Pancreas (tissue), 10 donors: ENCODE results near the gene LYSMD4. TPM values are rescaled to one million over a fixed set of nuclear protein-coding genes. Genes with fewer than 3 reads are reported as not detected.

Experiments used
- ATAC-seq, 4 donors: fragments of 200-7000 bp; cut with Tn5 transposase; one replicate each; pipeline versions ENCODE4 v1.8.0 to v1.9.1; 2020; ENCODE audit warnings: mild to moderate bottlenecking in 4 of 4, moderate library complexity in 4 of 4
- DNase-seq, 6 donors: peaks; one replicate each; pipeline ENCODE4 v3.0.0-alpha.2; 2020
- FAIRE-seq: peaks from 2 replicates; lab custom pipeline; 2012; peaks lifted over from hg19 to GRCh38; lab: Jason Lieb, UNC
- H3K27ac ChIP-seq, 4 donors: fragments of 200-600 bp; sonication (generic); 1 replicate in 3 of 4; 2 replicates in 1 of 4; pipeline versions ENCODE4 v1.5.0 to v1.8.0; 2020
- H3K27me3 ChIP-seq, 4 donors: fragments of 200-600 bp; one replicate each; pipeline ENCODE4 v1.8.0; 2021
- H3K36me3 ChIP-seq, 3 donors: fragments of 200-600 bp; sonication (generic) in 1 of 3; one replicate each; pipeline versions ENCODE4 v1.5.0 to v1.8.0; 2020 to 2021
- H3K4me1 ChIP-seq, 3 donors: fragments of 200-600 bp; one replicate each; pipeline ENCODE4 v1.8.0; 2021
- H3K4me3 ChIP-seq, 4 donors: fragments of 200-600 bp; sonication (generic) in 2 of 4; one replicate each; pipeline versions ENCODE4 v1.5.0 to v1.8.0; 2020 to 2021
- H3K9me3 ChIP-seq, 4 donors: fragments of 200-600 bp; one replicate each; pipeline ENCODE4 v1.8.0; 2021
- WGBS, 2 donors: extraction: QIAGEN DNeasy Blood & Tissue Kit; methylation state at CpG; one replicate each; pipeline ENCODE4 v1.1.7; 2013; 5-methylcytosine and 5-hydroxymethylcytosine counted together
- intact Hi-C, 3 donors: fragments of 100-400 bp; cut with DNase I; formaldehyde crosslinking; loops; one replicate each; pipeline versions ENCODE4 v1.11.1 to v1.14.2; 2022
- polyA plus RNA-seq, 2 donors: library from polyadenylated mRNA; stranded (reverse); fragments of 200-250 nt; gene quantifications; one replicate each; pipeline ENCODE4 v1.2.3, GENCODE V29; 2013
- total RNA-seq, 6 donors: library from RNA; stranded (reverse); fragmentation: NEBNext Ultra II Directional in 4 of 6; extraction: Animal tissue kit (Norgen Biotek cat#: 25700) in 4 of 6; gene quantifications; one replicate each; pipeline versions ENCODE4 v1.2.1 to v1.2.4, GENCODE V29; 2021 to 2023
- TF ChIP-seq, protein P1 (sequence below), 4 donors: fragments of 200-600 bp; sonication (generic) in 3 of 4; IDR thresholded peaks; one replicate each; pipeline versions ENCODE4 v1.5.0 to v1.8.0; 2021; ENCODE audit warnings: antibody characterized with exemption in 4 of 4
- donor health status: healthy with polysubstance abuse.
- donor health status: DM: no; HTN: no; CAD: no; lungs with moderate emphysema.
- donor health status: DM: no; HTN: no; CAD: no.
- donor health status: control.
- donor health status: control.
- donor health status: Bipolar disorder and iron deficiency.
- donor health status: DM: yes; HTN: yes; CAD: no.
- donor health status: DM: no; HTN: no; CAD: no.
- donor health status: DM: no; HTN: no; CAD: no.
- donor health status: DM: yes; HTN: yes; CAD: no.

LYSMD4 gene
- total and polyA plus RNA-seq, 8 donors, result 3.4 to 12.3 (median 5.1) TPM

DNA sequence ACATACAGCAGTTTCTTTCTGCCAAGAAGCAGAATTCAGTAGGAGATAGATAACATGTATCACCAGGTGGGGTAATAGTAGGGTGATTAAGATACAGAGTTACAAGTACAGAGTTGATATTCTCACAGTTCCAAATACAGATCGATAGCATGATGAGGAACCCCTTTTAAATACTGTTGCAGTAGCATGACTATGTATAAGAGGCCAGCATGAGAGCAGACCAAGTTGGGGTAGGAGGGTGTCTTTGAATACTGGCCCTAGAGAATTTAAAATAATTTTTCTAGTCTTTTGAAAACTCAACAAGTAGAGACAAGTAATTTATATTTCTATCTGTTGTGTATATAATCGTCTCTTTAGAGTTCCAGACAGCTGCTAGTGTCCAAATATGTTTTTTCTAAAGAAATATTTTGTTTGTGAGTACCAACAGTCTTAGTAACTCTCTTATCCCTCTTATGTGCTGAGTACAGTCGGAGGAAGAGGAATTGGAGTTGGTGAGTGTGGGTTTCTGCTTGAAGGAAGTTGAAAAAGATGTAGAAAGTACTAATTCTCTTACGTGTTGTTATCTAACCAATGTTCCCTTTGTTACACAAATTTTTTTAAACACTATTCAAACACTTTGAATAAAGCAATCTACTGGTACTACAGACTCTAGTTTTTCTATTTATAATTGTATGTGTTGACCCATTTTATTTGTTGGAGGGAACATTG lies 30.2 kb downstream of the LYSMD4 start:
- DNase-seq, result no peak
- Histone ChIP-seq H3K4me1 (peaks cover 0 to 22% (median 18%) of the 10 kb centered on the region in 3 donors), H3K4me3 (peak overlapping the region in 1 of 4 donors; percentile 11), H3K36me3 (no peaks in the 10 kb centered on the region), H3K9me3 (no peaks in the 10 kb centered on the region), H3K27me3 (no peaks in the 10 kb centered on the region), H3K27ac (peak overlapping the region; percentile 74 to 82 (median 76))
- TF ChIP-seq, protein P1, sequence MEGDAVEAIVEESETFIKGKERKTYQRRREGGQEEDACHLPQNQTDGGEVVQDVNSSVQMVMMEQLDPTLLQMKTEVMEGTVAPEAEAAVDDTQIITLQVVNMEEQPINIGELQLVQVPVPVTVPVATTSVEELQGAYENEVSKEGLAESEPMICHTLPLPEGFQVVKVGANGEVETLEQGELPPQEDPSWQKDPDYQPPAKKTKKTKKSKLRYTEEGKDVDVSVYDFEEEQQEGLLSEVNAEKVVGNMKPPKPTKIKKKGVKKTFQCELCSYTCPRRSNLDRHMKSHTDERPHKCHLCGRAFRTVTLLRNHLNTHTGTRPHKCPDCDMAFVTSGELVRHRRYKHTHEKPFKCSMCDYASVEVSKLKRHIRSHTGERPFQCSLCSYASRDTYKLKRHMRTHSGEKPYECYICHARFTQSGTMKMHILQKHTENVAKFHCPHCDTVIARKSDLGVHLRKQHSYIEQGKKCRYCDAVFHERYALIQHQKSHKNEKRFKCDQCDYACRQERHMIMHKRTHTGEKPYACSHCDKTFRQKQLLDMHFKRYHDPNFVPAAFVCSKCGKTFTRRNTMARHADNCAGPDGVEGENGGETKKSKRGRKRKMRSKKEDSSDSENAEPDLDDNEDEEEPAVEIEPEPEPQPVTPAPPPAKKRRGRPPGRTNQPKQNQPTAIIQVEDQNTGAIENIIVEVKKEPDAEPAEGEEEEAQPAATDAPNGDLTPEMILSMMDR (IDR thresholded peaks at IDR 0.05), result no peak
- WGBS, 2 donors, result 16% methylated on average over 4 of the region's 4 CpGs
- ATAC-seq, result peak; percentile 15 to 37 (median 29)
- intact Hi-C loops, result loop anchor here in 2 of 3 donors (10.0 kb wide), 2 partner anchors 408 to 418 kb away; no protein-coding TSS in a partner anchor
- no peak for FAIRE-seq

DNA sequence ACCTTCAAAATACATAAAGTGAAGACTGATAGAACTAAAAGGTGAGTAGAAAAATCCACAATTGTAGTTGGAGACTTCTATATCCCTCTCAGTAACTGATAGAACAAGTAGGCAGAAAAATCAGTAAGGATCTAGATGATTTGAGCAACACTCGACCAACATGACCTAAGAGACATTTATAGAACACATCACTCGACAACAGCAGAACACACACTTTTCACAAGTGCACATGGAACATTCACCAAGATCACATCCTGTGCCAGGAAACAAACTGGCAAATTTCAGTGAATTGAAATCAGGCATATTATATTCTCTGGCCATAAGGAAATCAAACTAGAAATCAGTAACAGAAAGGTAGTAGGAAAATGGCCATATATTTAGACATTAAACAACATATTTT lies 37.1 kb downstream of the LYSMD4 start:
- DNase-seq, result no peak
- no peaks in the 10 kb centered on the region for H3K9me3 ChIP-seq
- TF ChIP-seq, protein P1 (IDR thresholded peaks at IDR 0.05), result no peak
- H3K27me3 ChIP-seq, result no peaks in the 10 kb centered on the region
- H3K4me3 ChIP-seq, result no peak overlapping the region
- 85 to 87% methylated on average over 2 of the region's 2 CpGs for WGBS, 2 donors
- intact Hi-C loops, result no loop called here
- H3K4me1 ChIP-seq, result no peaks in the 10 kb centered on the region
- no peak overlapping the region for H3K27ac ChIP-seq
- FAIRE-seq, result no peak
- ATAC-seq, result no peak
- H3K36me3 ChIP-seq, result peaks cover 0 to 24% (median 0%) of the 10 kb centered on the region in 3 donors

DNA sequence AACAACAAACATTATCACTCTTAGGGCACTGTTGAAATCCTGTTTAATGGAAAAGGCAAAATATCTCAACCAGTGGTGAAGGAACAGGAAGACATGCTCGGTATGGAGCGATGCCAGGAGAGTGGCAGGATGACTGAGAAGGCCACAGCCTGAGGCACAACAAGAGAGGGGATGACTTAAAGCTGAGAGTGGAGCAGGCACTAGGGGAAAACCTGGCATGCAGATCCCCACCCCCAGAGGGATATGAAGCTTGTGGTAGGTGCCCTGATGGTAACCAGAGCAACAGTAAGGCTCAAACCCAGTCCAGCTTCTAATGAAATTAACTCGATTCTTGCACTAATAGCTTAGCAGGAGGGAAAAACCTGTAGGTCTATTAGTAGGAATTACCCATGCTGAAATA lies 40.4 kb downstream of the LYSMD4 start:
- ATAC-seq, result peak in 2 of 4 donors; percentile 24 to 59
- no peaks in the 10 kb centered on the region for H3K4me1 ChIP-seq
- no peak overlapping the region for H3K27ac ChIP-seq
- intact Hi-C loops, result no loop called here
- H3K9me3 ChIP-seq, result no peaks in the 10 kb centered on the region
- no peak overlapping the region for H3K4me3 ChIP-seq
- no peak for DNase-seq
- H3K36me3 ChIP-seq, result peaks cover 0 to 35% (median 0%) of the 10 kb centered on the region in 3 donors
- FAIRE-seq, result no peak
- H3K27me3 ChIP-seq, result no peaks in the 10 kb centered on the region
- TF ChIP-seq, protein P1 (IDR thresholded peaks at IDR 0.05), result no peak
- 92% methylated on average over 3 of the region's 3 CpGs for WGBS, 2 donors

DNA sequence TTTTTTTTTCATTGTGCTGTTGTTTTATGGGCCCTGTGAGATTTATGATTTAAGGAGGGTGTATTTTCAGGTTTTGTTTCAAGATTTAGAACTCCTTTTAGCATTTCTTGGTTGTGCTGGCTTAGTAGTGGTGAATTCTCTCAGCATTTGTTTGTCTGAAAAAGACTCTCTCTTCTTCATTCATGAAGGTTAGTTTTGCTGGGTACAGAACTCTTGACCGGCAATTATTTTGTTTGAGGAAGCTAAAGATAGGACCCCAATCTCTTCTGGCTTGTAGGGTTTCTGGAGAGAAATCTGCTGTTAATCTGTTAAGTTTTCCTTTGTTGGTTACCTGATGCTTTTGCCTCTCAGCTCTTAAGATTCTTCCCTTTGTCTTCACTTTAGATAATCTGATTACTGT lies 46.9 kb downstream of the LYSMD4 start:
- WGBS, 2 donors, result 98 to 100% methylated on average over 1 of the region's 1 CpG
- Histone ChIP-seq H3K4me3 (no peak overlapping the region), H3K27ac (no peak overlapping the region), H3K36me3 (peaks cover 0 to 11% (median 0%) of the 10 kb centered on the region in 3 donors), H3K9me3 (no peaks in the 10 kb centered on the region), H3K4me1 (no peaks in the 10 kb centered on the region), H3K27me3 (no peaks in the 10 kb centered on the region)
- ATAC-seq, result no peak
- DNase-seq, result no peak
- FAIRE-seq, result no peak
- TF ChIP-seq, protein P1 (IDR thresholded peaks at IDR 0.05), result no peak
- intact Hi-C loops, result no loop called here
